Activated CD8-positive, alpha-beta memory T cell treated with anti-CD3 and anti-CD28 coated beads for 36 hours (primary cell): ENCODE results near the gene TMEM9B. TPM values are rescaled to one million over a fixed set of nuclear protein-coding genes. Genes with fewer than 3 reads are reported as not detected.
"Not testable (repeated sequence)": the region's sequence is repeated elsewhere in the genome, so short reads cannot be mapped to it uniquely, and the experiment has no call there.

Source experiments
- CTCF ChIA-PET: fragments of 350-600 bp; sonication (Branson Sonifier 250); formaldehyde crosslinking; loops from one replicate; lab custom pipeline; 2021; ENCODE audit warnings: antibody characterized with exemption; lab: Charles Lee
- POLR2A ChIA-PET: fragments of 350-600 bp; sonication (Branson Sonifier 250); formaldehyde crosslinking; loops from one replicate; lab custom pipeline; 2021; ENCODE audit warnings: antibody characterized with exemption; lab: Charles Lee
- total RNA-seq, 2 experiments: library from RNA; stranded (reverse); gene quantifications; one replicate each; pipeline ENCODE4 v1.2.3, GENCODE V29; 2021

TMEM9B gene
- total RNA-seq = 10 to 100 TPM; 24.5 to 25.2 TPM

- ChIA-PET CTCF (interaction anchor here (0.5 to 1.7 kb wide), 5 partner anchors 11 to 1969 kb away, joined by 4 to 6 read pairs (median 4); partner anchors contain the start of gene AKIP1), POLR2A (interaction anchor here (0.7 to 2.1 kb wide), 6 partner anchors 39 to 283 kb away, joined by 3 to 16 read pairs (median 3); partner anchors contain the start of genes AKIP1 and NRIP3)
These were observed at the start of gene TMEM9B for GRCh38 chr11:8964324-8965320. TMEM9B (minus strand) TSS chr11:8964442; CDS start chr11:8964313, 129 bp downstream.

GRCh38 chr11:9013373-9013772 is 49.1 kb upstream of the TMEM9B start:
- POLR2A ChIA-PET = no interaction called here

GRCh38 chr11:9009538-9009937 is 45.3 kb upstream of the TMEM9B start:
- CTCF ChIA-PET = not testable (repeated sequence)
- POLR2A ChIA-PET = interaction anchor here (0.7 kb wide), 1 partner anchor 354 kb away, joined by 4 read pairs; no protein-coding TSS in a partner anchor

More at GRCh38 chr11:9013373-9013772, 49.1 kb upstream of the TMEM9B start:
- CTCF ChIA-PET = interaction anchor here (1.5 kb wide), 1 partner anchor 124 kb away, joined by 5 read pairs; no protein-coding TSS in a partner anchor

GRCh38 chr11:9008661-9009060 is 44.4 kb upstream of the TMEM9B start:
- POLR2A ChIA-PET = no interaction called here
- CTCF ChIA-PET = no interaction called here

- ChIA-PET CTCF (no interaction called here), POLR2A (no interaction called here)
These were observed 43.8 kb upstream of the TMEM9B start for GRCh38 chr11:9008011-9008550.

GRCh38 chr11:9005087-9005486 is 40.8 kb upstream of the TMEM9B start:
- CTCF ChIA-PET = interaction anchor here (1.9 kb wide), 1 partner anchor 11 kb away, joined by 7 read pairs; no protein-coding TSS in a partner anchor
- POLR2A ChIA-PET = no interaction called here

GRCh38 chr11:9004183-9004926 is 40.1 kb upstream of the TMEM9B start:
- CTCF ChIA-PET = interaction anchor here (1.2 kb wide), 1 partner anchor 11 kb away, joined by 3 read pairs; no protein-coding TSS in a partner anchor

GRCh38 chr11:9003573-9004182 is 39.4 kb upstream of the TMEM9B start, which contains the start of gene NRIP3:
NRIP3 (minus strand) TSS chr11:9004001; CDS start chr11:9003935, 66 bp downstream.
- POLR2A ChIA-PET = interaction anchor here (1.2 kb wide), 1 partner anchor 39 kb away, joined by 3 read pairs; the partner anchor contains the start of gene TMEM9B
- CTCF ChIA-PET = interaction anchor here (1.2 kb wide), 1 partner anchor 12 kb away, joined by 3 read pairs; no protein-coding TSS in a partner anchor

More at GRCh38 chr11:9004183-9004926, 40.1 kb upstream of the TMEM9B start:
- POLR2A ChIA-PET = interaction anchor here (1.2 kb wide), 1 partner anchor 40 kb away, joined by 3 read pairs; the partner anchor contains the start of gene TMEM9B

- POLR2A ChIA-PET = interaction anchor here (1.2 kb wide), 1 partner anchor 38 kb away, joined by 3 read pairs; the partner anchor contains the start of gene TMEM9B
- CTCF ChIA-PET = interaction anchor here (1.2 kb wide), 1 partner anchor 13 kb away, joined by 3 read pairs; no protein-coding TSS in a partner anchor
These were observed 38.8 kb upstream of the TMEM9B start for GRCh38 chr11:9002920-9003572.

- POLR2A ChIA-PET = no interaction called here
- CTCF ChIA-PET = interaction anchor here (0.6 kb wide), 1 partner anchor 14 kb away, joined by 3 read pairs; no protein-coding TSS in a partner anchor
These were observed 37.5 kb upstream of the TMEM9B start for GRCh38 chr11:9001736-9002135.

GRCh38 chr11:8998017-8998416 is 33.8 kb upstream of the TMEM9B start:
- ChIA-PET POLR2A (no interaction called here), CTCF (interaction anchor here (1.5 kb wide), 1 partner anchor 139 kb away, joined by 4 read pairs; no protein-coding TSS in a partner anchor)

GRCh38 chr11:8997451-8997850 is 33.2 kb upstream of the TMEM9B start:
- POLR2A ChIA-PET = no interaction called here
- CTCF ChIA-PET = no interaction called here

GRCh38 chr11:8989453-8989852 is 25.2 kb upstream of the TMEM9B start:
- CTCF ChIA-PET = no interaction called here
- POLR2A ChIA-PET = no interaction called here

GRCh38 chr11:8988329-8989234 is 24.3 kb upstream of the TMEM9B start:
- CTCF ChIA-PET = no interaction called here
- POLR2A ChIA-PET = no interaction called here

GRCh38 chr11:8987446-8987845 is 23.2 kb upstream of the TMEM9B start:
- ChIA-PET POLR2A (no interaction called here), CTCF (interaction anchor here (0.9 kb wide), 1 partner anchor 28 kb away, joined by 3 read pairs; no protein-coding TSS in a partner anchor)

- POLR2A ChIA-PET, CTCF ChIA-PET: not testable (repeated sequence)
These were observed 22.5 kb upstream of the TMEM9B start for GRCh38 chr11:8986772-8987171.
